EH (cell line): ENCODE results near the gene TBC1D21.
"Not testable (repeated sequence)": the region's sequence is repeated elsewhere in the genome, so short reads cannot be mapped to it uniquely, and the experiment has no call there.

Source experiments
- DNase-seq: peaks from one replicate; pipeline ENCODE4 v3.0.0-alpha.2; 2015; ENCODE audit warnings: low read depth

TBC1D21 gene

GRCh38 chr15:73930371-73930770 lies 57.0 kb downstream of the TBC1D21 start:
- peak; percentile 95 for DNase-seq

GRCh38 chr15:73930790-73931281 lies 57.5 kb downstream of the TBC1D21 start:
- DNase-seq = peak; percentile 76

- DNase-seq = no peak
Measured at GRCh38 chr15:73931441-73931840, 58.1 kb downstream of the TBC1D21 start.

GRCh38 chr15:73932381-73933191 lies 59.2 kb downstream of the TBC1D21 start:
- peak; percentile 35 for DNase-seq

- peak; percentile 45 for DNase-seq
Measured at GRCh38 chr15:73934281-73934680, 60.9 kb downstream of the TBC1D21 start.

GRCh38 chr15:73935547-73935946 lies 62.2 kb downstream of the TBC1D21 start:
- DNase-seq = no peak

GRCh38 chr15:73936181-73936580 lies 62.8 kb downstream of the TBC1D21 start:
- DNase-seq = peak; percentile 48

GRCh38 chr15:73936588-73937290 lies 63.4 kb downstream of the TBC1D21 start:
- no peak for DNase-seq

GRCh38 chr15:73937296-73937695 lies 63.9 kb downstream of the TBC1D21 start:
- DNase-seq = no peak

GRCh38 chr15:73937726-73938125 lies 64.4 kb downstream of the TBC1D21 start:
- DNase-seq = no peak

GRCh38 chr15:73938516-73938915 lies 65.2 kb downstream of the TBC1D21 start:
- DNase-seq = not testable (repeated sequence)
